Nephron progenitor cell (in vitro differentiated cells): ENCODE results near the gene SLC35F3.

Source experiments
- DNase-seq: peaks from one replicate; pipeline ENCODE4 v3.0.0; 2021
- H3K27ac Mint-ChIP-seq: 2 replicates; pipeline ENCODE4 v1.8.0; 2021; ENCODE audit warnings: mild to moderate bottlenecking, moderate library complexity, mixed read lengths
- H3K27me3 Mint-ChIP-seq: 2 replicates; pipeline ENCODE4 v1.8.0; 2021; ENCODE audit warnings: mild to moderate bottlenecking, low read depth, mixed read lengths; ENCODE audit not compliant: poor library complexity
- H3K36me3 Mint-ChIP-seq: 2 replicates; pipeline ENCODE4 v1.8.0; 2021; ENCODE audit warnings: low read depth, mixed read lengths
- H3K4me1 Mint-ChIP-seq: 2 replicates; pipeline ENCODE4 v1.8.0; 2021; ENCODE audit warnings: mixed read lengths
- H3K4me3 Mint-ChIP-seq: 2 replicates; pipeline ENCODE4 v1.8.0; 2021; ENCODE audit warnings: mild to moderate bottlenecking, moderate library complexity, mixed read lengths
- H3K9me3 Mint-ChIP-seq: 2 replicates; pipeline ENCODE4 v1.8.0; 2021; ENCODE audit warnings: mild to moderate bottlenecking, moderate library complexity, mixed read lengths
- CTCF ChIP-seq: fragments of 200-600 bp; sonication (generic); IDR thresholded peaks from 2 replicates; pipeline ENCODE4 v1.5.0; 2021; ENCODE audit warnings: antibody characterized with exemption

SLC35F3 gene

GRCh38 chr1:234229581-234230387 lies 325.3 kb downstream of the SLC35F3 start:
- H3K4me1 Mint-ChIP-seq: peaks cover 9% of the 10 kb centered on the region
- peaks cover 14% of the 10 kb centered on the region for H3K27me3 Mint-ChIP-seq

GRCh38 chr1:234230414-234230862 lies 326.0 kb downstream of the SLC35F3 start:
- H3K4me3 Mint-ChIP-seq: no peak overlapping the region
- no peaks in the 10 kb centered on the region for H3K9me3 Mint-ChIP-seq
- no peak overlapping the region for H3K27ac Mint-ChIP-seq
- DNase-seq: no peak
- peaks cover 14% of the 10 kb centered on the region for H3K27me3 Mint-ChIP-seq
- H3K36me3 Mint-ChIP-seq: no peaks in the 10 kb centered on the region
- H3K4me1 Mint-ChIP-seq: peaks cover 9% of the 10 kb centered on the region
- no peak for TF ChIP-seq CTCF

More at GRCh38 chr1:234229581-234230387, 325.3 kb downstream of the SLC35F3 start:
- Mint-ChIP-seq H3K27ac (no peak overlapping the region), H3K4me3 (no peak overlapping the region), H3K9me3 (no peaks in the 10 kb centered on the region), H3K36me3 (no peaks in the 10 kb centered on the region)
- DNase-seq: no peak
- no peak for TF ChIP-seq CTCF

GRCh38 chr1:234231061-234231892 lies 326.8 kb downstream of the SLC35F3 start:
- H3K27ac Mint-ChIP-seq: no peak overlapping the region

GRCh38 chr1:234231893-234232276 lies 327.4 kb downstream of the SLC35F3 start:
- no peaks in the 10 kb centered on the region for H3K36me3 Mint-ChIP-seq
- TF ChIP-seq CTCF: no peak
- no peak for DNase-seq
- H3K27me3 Mint-ChIP-seq: peaks cover 24% of the 10 kb centered on the region
- H3K9me3 Mint-ChIP-seq: no peaks in the 10 kb centered on the region
- H3K27ac Mint-ChIP-seq: no peak overlapping the region
- H3K4me3 Mint-ChIP-seq: no peak overlapping the region
- peaks cover 9% of the 10 kb centered on the region for H3K4me1 Mint-ChIP-seq

More at GRCh38 chr1:234231061-234231892, 326.8 kb downstream of the SLC35F3 start:
- peaks cover 9% of the 10 kb centered on the region for H3K4me1 Mint-ChIP-seq
- no peaks in the 10 kb centered on the region for H3K36me3 Mint-ChIP-seq
- H3K9me3 Mint-ChIP-seq: no peaks in the 10 kb centered on the region
- no peak for DNase-seq
- no peak overlapping the region for H3K4me3 Mint-ChIP-seq
- peaks cover 19% of the 10 kb centered on the region for H3K27me3 Mint-ChIP-seq
- no peak for TF ChIP-seq CTCF

- peaks cover 26% of the 10 kb centered on the region for H3K27me3 Mint-ChIP-seq
- no peak overlapping the region for H3K4me3 Mint-ChIP-seq
- H3K36me3 Mint-ChIP-seq: no peaks in the 10 kb centered on the region
- H3K27ac Mint-ChIP-seq: no peak overlapping the region
- no peaks in the 10 kb centered on the region for H3K9me3 Mint-ChIP-seq
- DNase-seq: no peak
- no peak for TF ChIP-seq CTCF
- peaks cover 9% of the 10 kb centered on the region for H3K4me1 Mint-ChIP-seq
These were observed 329.7 kb downstream of the SLC35F3 start for GRCh38 chr1:234234199-234234598.
